Sigmoid colon (tissue), 4 donors: Measurements from ENCODE around the gene PAGE4.

Source experiments
- EP300 ChIP-seq, 4 donors: sonication (generic); formaldehyde crosslinking; IDR thresholded peaks; one replicate each; pipeline ENCODE4 v1.6.1; 2017; ENCODE audit warnings: antibody characterized with exemption in 4 of 4
- POLR2A ChIP-seq, 2 donors: fragments of 450-650 bp; IDR thresholded peaks; one replicate each; pipeline ENCODE4 v1.6.1; 2016; ENCODE audit warnings: antibody characterized with exemption in 2 of 2, mild to moderate bottlenecking in 2 of 2, moderate library complexity in 2 of 2
- POLR2AphosphoS5 ChIP-seq, 4 donors: sonication (generic); formaldehyde crosslinking; IDR thresholded peaks; one replicate each; pipeline ENCODE4 v1.6.1; 2017; ENCODE audit warnings: antibody characterized with exemption in 4 of 4
- TF ChIP-seq, protein P1 (sequence below), 4 experiments: fragments of 450-650 bp in 3 of 4; fragments of 200-600 bp in 1 of 4; IDR thresholded peaks; one replicate each; pipeline ENCODE4 v1.5.1; 2016 to 2019; ENCODE audit warnings: antibody characterized with exemption in 4 of 4, mild to moderate bottlenecking in 3 of 4, moderate library complexity in 2 of 4

DNA sequence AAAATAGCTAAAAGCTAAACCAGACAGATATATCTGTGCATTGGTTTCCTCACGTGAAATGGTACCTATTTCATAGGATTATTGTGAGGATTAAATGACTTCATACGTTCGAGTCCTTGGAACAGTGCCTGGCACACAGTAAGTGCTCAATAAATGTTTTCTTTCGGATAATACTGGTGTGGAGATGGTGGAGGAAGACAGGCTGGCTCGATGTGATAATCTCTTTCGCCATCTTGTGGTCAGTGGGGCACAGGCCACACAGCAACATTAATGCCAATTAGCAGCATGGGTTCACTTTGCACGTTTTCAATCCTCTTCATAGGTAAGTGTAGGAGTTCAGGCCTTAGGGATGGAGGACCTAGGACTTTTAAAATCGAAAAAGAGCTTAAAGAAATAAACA is 9.3 kb downstream of the PAGE4 start:
- TF ChIP-seq POLR2A (IDR thresholded peaks at IDR 0.05) (no peak), POLR2AphosphoS5 (IDR thresholded peaks at IDR 0.05) (no peak), EP300 (IDR thresholded peaks at IDR 0.05) (no peak)
- TF ChIP-seq, protein P1, sequence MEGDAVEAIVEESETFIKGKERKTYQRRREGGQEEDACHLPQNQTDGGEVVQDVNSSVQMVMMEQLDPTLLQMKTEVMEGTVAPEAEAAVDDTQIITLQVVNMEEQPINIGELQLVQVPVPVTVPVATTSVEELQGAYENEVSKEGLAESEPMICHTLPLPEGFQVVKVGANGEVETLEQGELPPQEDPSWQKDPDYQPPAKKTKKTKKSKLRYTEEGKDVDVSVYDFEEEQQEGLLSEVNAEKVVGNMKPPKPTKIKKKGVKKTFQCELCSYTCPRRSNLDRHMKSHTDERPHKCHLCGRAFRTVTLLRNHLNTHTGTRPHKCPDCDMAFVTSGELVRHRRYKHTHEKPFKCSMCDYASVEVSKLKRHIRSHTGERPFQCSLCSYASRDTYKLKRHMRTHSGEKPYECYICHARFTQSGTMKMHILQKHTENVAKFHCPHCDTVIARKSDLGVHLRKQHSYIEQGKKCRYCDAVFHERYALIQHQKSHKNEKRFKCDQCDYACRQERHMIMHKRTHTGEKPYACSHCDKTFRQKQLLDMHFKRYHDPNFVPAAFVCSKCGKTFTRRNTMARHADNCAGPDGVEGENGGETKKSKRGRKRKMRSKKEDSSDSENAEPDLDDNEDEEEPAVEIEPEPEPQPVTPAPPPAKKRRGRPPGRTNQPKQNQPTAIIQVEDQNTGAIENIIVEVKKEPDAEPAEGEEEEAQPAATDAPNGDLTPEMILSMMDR (IDR thresholded peaks at IDR 0.05): peak; percentile 14 to 43 (median 28)
